Breast epithelium (tissue), 4 donors: ENCODE data around the gene RNF31. TPM values are rescaled to one million over a fixed set of nuclear protein-coding genes. Genes with fewer than 3 reads are reported as not detected.

Experiments used
- DNase-seq, 2 donors: peaks; one replicate each; pipeline ENCODE4 v3.0.0-alpha.2; 2019; ENCODE audit warnings: low spot score in 2 of 2
- H3K27ac ChIP-seq, 2 donors: fragments of 200-600 bp; sonication (generic) in 1 of 2; one replicate each; pipeline ENCODE4 v1.5.1; 2016 to 2019; ENCODE audit warnings: mild to moderate bottlenecking in 1 of 2
- H3K27me3 ChIP-seq, 2 donors: fragments of 200-600 bp; sonication (generic) in 1 of 2; one replicate each; pipeline versions ENCODE4 v1.5.1 to v1.6.0; 2017 to 2019; ENCODE audit warnings: control low read depth in 1 of 2, mild to moderate bottlenecking in 1 of 2
- H3K36me3 ChIP-seq: fragments of 200-600 bp; one replicate; pipeline ENCODE4 v1.5.1; 2019
- H3K4me1 ChIP-seq, 2 donors: fragments of 200-600 bp; sonication (generic); one replicate each; pipeline ENCODE4 v1.5.1; 2016 to 2019; ENCODE audit warnings: control low read depth in 1 of 2
- H3K4me3 ChIP-seq, 3 donors: fragments of 200-600 bp; sonication (generic); 1 replicate in 2 of 3; 2 replicates in 1 of 3; pipeline ENCODE4 v1.5.1; 2016 to 2019; ENCODE audit warnings: mild to moderate bottlenecking in 3 of 3, moderate library complexity in 2 of 3
- H3K9me3 ChIP-seq, 2 donors: fragments of 200-600 bp; sonication (generic) in 1 of 2; one replicate each; pipeline ENCODE4 v1.5.1; 2016 to 2019; ENCODE audit warnings: control low read depth in 1 of 2
- POLR2A ChIP-seq: fragments of 450-650 bp; IDR thresholded peaks from one replicate; pipeline ENCODE4 v1.6.1; 2016; ENCODE audit warnings: antibody characterized with exemption, mild to moderate bottlenecking, moderate library complexity
- POLR2AphosphoS5 ChIP-seq, 3 donors: sonication (generic); formaldehyde crosslinking; IDR thresholded peaks; one replicate each; pipeline ENCODE4 v1.6.1; 2017; ENCODE audit warnings: antibody characterized with exemption in 3 of 3
- intact Hi-C: fragments of 100-400 bp; cut with DNase I; formaldehyde crosslinking; loops from one replicate; pipeline ENCODE4 v1.15.1; 2023; ENCODE audit warnings: low total_unique reads
- total RNA-seq, 3 donors: library from RNA; depleted of rRNA; stranded (reverse); fragments of >200 nt; gene quantifications; one replicate each; pipeline ENCODE4 v1.1.0, GENCODE V29; 2016
- TF ChIP-seq, protein P1 (sequence below), 3 donors: fragments of 450-650 bp; IDR thresholded peaks; one replicate each; pipeline ENCODE4 v1.5.1; 2016 to 2017; ENCODE audit warnings: antibody characterized with exemption in 3 of 3, mild to moderate bottlenecking in 3 of 3, moderate library complexity in 3 of 3

The RNF31 gene
- total RNA-seq, 3 donors from 2014 or later: 29.1 to 43.8 (median 41.0) TPM

GRCh38 chr14:24150993-24151392 lies 3.7 kb downstream of the RNF31 start:
- H3K4me1 ChIP-seq: peaks cover 0 to 4% of the 10 kb centered on the region in 2 donors
- no peak for TF ChIP-seq POLR2A
- TF ChIP-seq, protein P1, sequence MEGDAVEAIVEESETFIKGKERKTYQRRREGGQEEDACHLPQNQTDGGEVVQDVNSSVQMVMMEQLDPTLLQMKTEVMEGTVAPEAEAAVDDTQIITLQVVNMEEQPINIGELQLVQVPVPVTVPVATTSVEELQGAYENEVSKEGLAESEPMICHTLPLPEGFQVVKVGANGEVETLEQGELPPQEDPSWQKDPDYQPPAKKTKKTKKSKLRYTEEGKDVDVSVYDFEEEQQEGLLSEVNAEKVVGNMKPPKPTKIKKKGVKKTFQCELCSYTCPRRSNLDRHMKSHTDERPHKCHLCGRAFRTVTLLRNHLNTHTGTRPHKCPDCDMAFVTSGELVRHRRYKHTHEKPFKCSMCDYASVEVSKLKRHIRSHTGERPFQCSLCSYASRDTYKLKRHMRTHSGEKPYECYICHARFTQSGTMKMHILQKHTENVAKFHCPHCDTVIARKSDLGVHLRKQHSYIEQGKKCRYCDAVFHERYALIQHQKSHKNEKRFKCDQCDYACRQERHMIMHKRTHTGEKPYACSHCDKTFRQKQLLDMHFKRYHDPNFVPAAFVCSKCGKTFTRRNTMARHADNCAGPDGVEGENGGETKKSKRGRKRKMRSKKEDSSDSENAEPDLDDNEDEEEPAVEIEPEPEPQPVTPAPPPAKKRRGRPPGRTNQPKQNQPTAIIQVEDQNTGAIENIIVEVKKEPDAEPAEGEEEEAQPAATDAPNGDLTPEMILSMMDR (IDR thresholded peaks at IDR 0.05): no peak
- no peak for DNase-seq
- no peak overlapping the region for H3K27ac ChIP-seq
- H3K36me3 ChIP-seq: peaks cover 11% of the 10 kb centered on the region
- H3K9me3 ChIP-seq: no peaks in the 10 kb centered on the region
- no peak overlapping the region for H3K4me3 ChIP-seq
- no peaks in the 10 kb centered on the region for H3K27me3 ChIP-seq
- intact Hi-C loops: no loop called here

DNA sequence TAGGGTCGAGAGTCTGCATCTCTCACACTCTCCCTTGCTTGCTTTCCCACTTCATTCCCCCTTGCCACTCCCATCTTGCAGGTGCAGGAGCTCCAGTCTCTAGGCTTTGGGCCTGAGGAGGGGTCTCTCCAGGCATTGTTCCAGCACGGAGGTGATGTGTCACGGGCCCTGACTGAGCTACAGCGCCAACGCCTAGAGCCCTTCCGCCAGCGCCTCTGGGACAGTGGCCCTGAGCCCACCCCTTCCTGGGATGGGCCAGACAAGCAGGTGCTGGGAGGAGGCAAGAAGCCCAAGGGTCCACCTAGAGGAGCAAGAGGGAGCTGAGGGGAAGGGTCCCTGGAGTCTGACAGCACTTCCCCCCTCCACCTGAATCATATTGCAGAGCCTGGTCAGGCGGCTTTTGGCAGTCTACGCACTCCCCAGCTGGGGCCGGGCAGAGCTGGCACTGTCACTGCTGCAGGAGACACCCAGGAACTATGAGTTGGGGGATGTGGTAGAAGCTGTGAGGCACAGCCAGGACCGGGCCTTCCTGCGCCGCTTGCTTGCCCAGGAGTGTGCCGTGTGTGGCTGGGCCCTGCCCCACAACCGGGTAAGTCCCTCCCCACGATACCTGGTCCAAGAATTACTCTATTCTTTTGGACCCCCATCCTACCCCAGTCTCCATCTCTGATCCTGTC lies 4.2 kb downstream of the RNF31 start:
- intact Hi-C loops: no loop called here
- H3K27me3 ChIP-seq: no peaks in the 10 kb centered on the region
- no peak for DNase-seq
- H3K36me3 ChIP-seq: peaks cover 11% of the 10 kb centered on the region
- no peak overlapping the region for H3K4me3 ChIP-seq
- H3K27ac ChIP-seq: no peak overlapping the region
- no peaks in the 10 kb centered on the region for H3K9me3 ChIP-seq
- peaks cover 0 to 4% of the 10 kb centered on the region in 2 donors for H3K4me1 ChIP-seq
- no peak for TF ChIP-seq POLR2AphosphoS5 (IDR thresholded peaks at IDR 0.05)
- no peak for TF ChIP-seq POLR2A
- TF ChIP-seq, protein P1 (IDR thresholded peaks at IDR 0.05): no peak

- intact Hi-C loops: no loop called here
- Histone ChIP-seq H3K27ac (no peak overlapping the region), H3K36me3 (peaks cover 16% of the 10 kb centered on the region), H3K9me3 (no peaks in the 10 kb centered on the region), H3K4me1 (no peaks in the 10 kb centered on the region), H3K27me3 (no peaks in the 10 kb centered on the region), H3K4me3 (no peak overlapping the region)
- no peak for DNase-seq
- no peak for TF ChIP-seq POLR2AphosphoS5 (IDR thresholded peaks at IDR 0.05)
- TF ChIP-seq POLR2A: no peak
- TF ChIP-seq, protein P1 (IDR thresholded peaks at IDR 0.05): no peak
Measured at GRCh38 chr14:24155100-24155499, 7.8 kb downstream of the RNF31 start.

DNA sequence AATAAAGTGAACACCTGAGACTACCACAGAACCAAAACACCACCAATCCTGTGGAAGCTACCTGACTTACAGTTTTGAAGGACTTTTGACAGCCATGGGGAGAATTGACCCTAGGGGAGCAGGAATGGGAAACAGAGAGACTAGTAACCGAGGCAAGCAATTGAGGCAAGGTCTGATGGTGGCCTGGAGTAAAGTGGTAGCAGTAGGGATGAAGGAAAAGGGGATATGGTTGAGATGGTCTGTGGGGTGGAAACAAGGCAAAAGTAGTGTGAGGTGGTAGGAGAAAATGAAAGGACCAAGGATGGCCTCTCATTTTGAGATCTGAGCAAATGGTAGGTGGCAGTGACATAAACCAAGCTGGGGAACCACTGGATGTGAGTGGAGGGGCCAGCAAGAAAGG lies 9.5 kb downstream of the RNF31 start:
- TF ChIP-seq, protein P1 (IDR thresholded peaks at IDR 0.05): no peak
- TF ChIP-seq POLR2A (no peak), POLR2AphosphoS5 (IDR thresholded peaks at IDR 0.05) (no peak)
- no peaks in the 10 kb centered on the region for H3K4me1 ChIP-seq
- H3K27ac ChIP-seq: peak overlapping the region in 1 of 2 donors; percentile 19
- no peaks in the 10 kb centered on the region for H3K27me3 ChIP-seq
- intact Hi-C loops: no loop called here
- H3K36me3 ChIP-seq: peaks cover 5% of the 10 kb centered on the region
- no peak for DNase-seq
- H3K4me3 ChIP-seq: no peak overlapping the region
- no peaks in the 10 kb centered on the region for H3K9me3 ChIP-seq

DNA sequence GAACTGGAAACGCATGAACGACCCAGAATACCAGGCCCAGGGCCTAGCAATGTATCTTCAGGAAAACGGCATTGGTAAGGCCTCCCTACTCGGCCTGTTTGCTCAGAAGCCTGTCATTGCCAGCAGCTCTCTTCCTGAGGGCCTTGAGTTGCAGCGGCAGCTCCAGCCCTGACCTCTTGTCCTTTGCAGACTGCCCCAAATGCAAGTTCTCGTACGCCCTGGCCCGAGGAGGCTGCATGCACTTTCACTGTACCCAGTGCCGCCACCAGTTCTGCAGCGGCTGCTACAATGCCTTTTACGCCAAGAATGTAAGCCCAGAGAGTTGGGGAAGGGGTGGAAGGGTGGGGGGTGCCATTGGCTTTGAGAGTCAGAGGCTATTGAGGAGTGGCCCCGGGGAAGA lies 10.0 kb downstream of the RNF31 start:
- no peaks in the 10 kb centered on the region for H3K27me3 ChIP-seq
- TF ChIP-seq POLR2A: no peak
- TF ChIP-seq, protein P1 (IDR thresholded peaks at IDR 0.05): no peak
- TF ChIP-seq POLR2AphosphoS5 (IDR thresholded peaks at IDR 0.05): no peak
- intact Hi-C loops: no loop called here
- H3K27ac ChIP-seq: peak overlapping the region in 1 of 2 donors; percentile 19
- no peak for DNase-seq
- no peaks in the 10 kb centered on the region for H3K4me1 ChIP-seq
- peaks cover 5% of the 10 kb centered on the region for H3K36me3 ChIP-seq
- no peaks in the 10 kb centered on the region for H3K9me3 ChIP-seq
- H3K4me3 ChIP-seq: no peak overlapping the region
